NCI-H1436 treated with DMSO at 0.1 percent for 48 hours (cell line): Measurements from ENCODE around the gene SCG5.
"Not testable (repeated sequence)": the region's sequence is repeated elsewhere in the genome, so short reads cannot be mapped to it uniquely, and the experiment has no call there.

Experiments used
- DNase-seq: peaks from one replicate; lab custom pipeline; 2025; lab: John Stamatoyannopoulos, UW

The SCG5 gene

GRCh38 chr15:32641517-32642059 lies at the start of gene SCG5:
SCG5 (plus strand) TSS chr15:32641710; CDS start chr15:32643593, 1,883 bp downstream.
- peak; percentile 81 for DNase-seq

GRCh38 chr15:32593151-32593550 lies 48.4 kb upstream of the SCG5 start, which contains the start of gene GOLGA8N:
GOLGA8N (plus strand) TSS chr15:32593456.
- DNase-seq: not testable (repeated sequence)

- not testable (repeated sequence) for DNase-seq
Measured at GRCh38 chr15:32609518-32609917, 32.0 kb upstream of the SCG5 start.

GRCh38 chr15:32610719-32611118 lies 30.8 kb upstream of the SCG5 start:
- not testable (repeated sequence) for DNase-seq

GRCh38 chr15:32614712-32615050 lies 26.8 kb upstream of the SCG5 start:
- not testable (repeated sequence) for DNase-seq

GRCh38 chr15:32615051-32615870 lies 26.2 kb upstream of the SCG5 start, which contains the start of gene ARHGAP11A:
ARHGAP11A (plus strand) TSS chr15:32615504; CDS start chr15:32616212, 708 bp downstream.
- not testable (repeated sequence) for DNase-seq

GRCh38 chr15:32615871-32616426 lies 25.6 kb upstream of the SCG5 start:
- DNase-seq: not testable (repeated sequence)

- no peak for DNase-seq
Measured at GRCh38 chr15:32636410-32636809, 5.1 kb upstream of the SCG5 start.

GRCh38 chr15:32636908-32637567 lies 4.5 kb upstream of the SCG5 start:
- no peak for DNase-seq

- DNase-seq: no peak
Measured at GRCh38 chr15:32637704-32638103, 3.8 kb upstream of the SCG5 start.

GRCh38 chr15:32642667-32643435 lies 1.3 kb downstream of the SCG5 start:
- no peak for DNase-seq

GRCh38 chr15:32643907-32644445 lies 2.5 kb downstream of the SCG5 start:
- DNase-seq: no peak

GRCh38 chr15:32646291-32646690 lies 4.8 kb downstream of the SCG5 start:
- DNase-seq: no peak

- no peak for DNase-seq
Measured at GRCh38 chr15:32649342-32649741, 7.8 kb downstream of the SCG5 start.

GRCh38 chr15:32651229-32651837 lies 9.8 kb downstream of the SCG5 start:
- no peak for DNase-seq

- no peak for DNase-seq
Measured at GRCh38 chr15:32652178-32652577, 10.7 kb downstream of the SCG5 start.

GRCh38 chr15:32656091-32656490 lies 14.6 kb downstream of the SCG5 start:
- DNase-seq: no peak

- DNase-seq: no peak
Measured at GRCh38 chr15:32656496-32656895, 15.0 kb downstream of the SCG5 start.

GRCh38 chr15:32657198-32657883 lies 15.8 kb downstream of the SCG5 start:
- no peak for DNase-seq

GRCh38 chr15:32657941-32658340 lies 16.4 kb downstream of the SCG5 start:
- no peak for DNase-seq
